NCI-H2107 treated with DMSO at 0.1 percent for 48 hours (cell line): ENCODE measurements around the gene PDLIM4.

Experiments
- DNase-seq: peaks from one replicate; lab custom pipeline; 2025; ENCODE audit not compliant: unreplicated experiment; lab: John Stamatoyannopoulos, UW

The PDLIM4 gene

GRCh38 chr5:132281856-132282614 is 24.5 kb downstream of the PDLIM4 start:
- DNase-seq: no peak

- no peak for DNase-seq
Measured at GRCh38 chr5:132283423-132284043, 26.0 kb downstream of the PDLIM4 start.

GRCh38 chr5:132289097-132289496 is 31.6 kb downstream of the PDLIM4 start:
- DNase-seq: no peak

- no peak for DNase-seq
Measured at GRCh38 chr5:132291026-132291425, 33.5 kb downstream of the PDLIM4 start.

- peak; percentile 54 for DNase-seq
Measured at GRCh38 chr5:132293066-132293991, 35.8 kb downstream of the PDLIM4 start.

- peak; percentile 39 for DNase-seq
Measured at GRCh38 chr5:132293992-132294727, 36.7 kb downstream of the PDLIM4 start, which contains the start of gene SLC22A4. SLC22A4 (plus strand) TSS chr5:132294394; CDS start chr5:132294617, 223 bp downstream.

- DNase-seq: no peak
Measured at GRCh38 chr5:132294728-132295504, 37.4 kb downstream of the PDLIM4 start.

- no peak for DNase-seq
Measured at GRCh38 chr5:132295505-132296411, 38.3 kb downstream of the PDLIM4 start.

- DNase-seq: no peak
Measured at GRCh38 chr5:132296412-132297016, 39.0 kb downstream of the PDLIM4 start.

GRCh38 chr5:132297211-132297940 is 39.9 kb downstream of the PDLIM4 start:
- no peak for DNase-seq

GRCh38 chr5:132298298-132299212 is 41.1 kb downstream of the PDLIM4 start:
- no peak for DNase-seq

- DNase-seq: no peak
Measured at GRCh38 chr5:132299917-132300316, 42.4 kb downstream of the PDLIM4 start.

GRCh38 chr5:132300577-132301343 is 43.3 kb downstream of the PDLIM4 start:
- no peak for DNase-seq

- no peak for DNase-seq
Measured at GRCh38 chr5:132301344-132302271, 44.1 kb downstream of the PDLIM4 start.

GRCh38 chr5:132302413-132302812 is 44.9 kb downstream of the PDLIM4 start:
- no peak for DNase-seq
